Activated CD8-positive, alpha-beta memory T cell treated with anti-CD3 and anti-CD28 coated beads, Interleukin-2, amount 10 ng/mL, durations not matched to agents 7 days and 5 days (primary cell): ENCODE measurements around the gene STAT5A. TPM values are rescaled to one million over a fixed set of nuclear protein-coding genes. Genes with fewer than 3 reads are reported as not detected.

ENCODE experiments used
- ATAC-seq: fragments of 150-1000 bp; cut with Tn5 transposase; one replicate; pipeline ENCODE4 v1.10.0; 2021; ENCODE audit warnings: moderate library complexity
- CTCF ChIA-PET: fragments of 350-600 bp; sonication (Branson Sonifier 250); formaldehyde crosslinking; loops from one replicate; lab custom pipeline; 2021; ENCODE audit warnings: antibody characterized with exemption; lab: Charles Lee
- DNase-seq: peaks from one replicate; pipeline ENCODE4 v3.0.0-alpha.2; 2020
- H3K27ac Mint-ChIP-seq: one replicate; pipeline ENCODE4 v1.8.0; 2021; ENCODE audit warnings: mild to moderate bottlenecking, mixed read lengths
- H3K27me3 Mint-ChIP-seq: one replicate; pipeline ENCODE4 v1.8.0; 2021; ENCODE audit warnings: mixed read lengths
- H3K36me3 Mint-ChIP-seq: one replicate; pipeline ENCODE4 v1.8.0; 2021; ENCODE audit warnings: mild to moderate bottlenecking, mixed read lengths
- H3K4me1 Mint-ChIP-seq: one replicate; pipeline ENCODE4 v1.8.0; 2021; ENCODE audit warnings: mixed read lengths
- H3K4me3 Mint-ChIP-seq: one replicate; pipeline ENCODE4 v1.8.0; 2021; ENCODE audit warnings: mild to moderate bottlenecking, moderate library complexity, mixed read lengths
- H3K9me3 Mint-ChIP-seq: one replicate; pipeline ENCODE4 v1.8.0; 2022; ENCODE audit warnings: low read depth, mixed read lengths
- total RNA-seq, 2 experiments: library from RNA; stranded (reverse); gene quantifications; one replicate each; pipeline ENCODE4 v1.2.3, GENCODE V29; 2021

Gene STAT5A
- total RNA-seq, 2 experiments from 2014 or later: 118 to 127 TPM

DNA sequence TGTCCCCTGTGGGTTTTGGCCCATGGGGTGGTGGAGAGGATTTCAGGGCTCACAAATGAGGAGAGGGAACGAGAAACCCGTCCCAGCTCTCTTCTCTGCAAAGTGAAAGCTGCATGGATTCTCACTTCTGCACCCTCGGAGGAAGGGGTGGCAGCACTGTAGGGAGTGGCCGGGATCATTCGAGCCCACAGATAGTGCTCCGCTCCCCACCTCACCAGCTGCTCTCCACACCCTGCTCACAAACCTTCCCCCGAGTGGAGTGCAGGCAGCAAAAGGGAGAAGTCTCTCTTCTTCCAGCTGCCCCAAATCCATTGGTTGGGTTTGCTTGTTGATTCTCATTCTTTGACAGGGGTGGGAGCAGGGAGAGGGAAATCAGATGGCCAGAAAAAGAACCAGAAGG is 20.1 kb downstream of the STAT5A start:
- ATAC-seq (no peak), DNase-seq (no peak)
- peaks cover 12% of the 10 kb centered on the region for H3K4me1 Mint-ChIP-seq
- peaks cover 43% of the 10 kb centered on the region for H3K36me3 Mint-ChIP-seq
- H3K27ac Mint-ChIP-seq: no peak overlapping the region
- CTCF ChIA-PET: interaction anchor here (0.8 to 31.0 kb wide), 5 partner anchors 9 to 133 kb away, joined by 3 to 967 read pairs (median 5); partner anchors contain the start of gene STAT3
- H3K9me3 Mint-ChIP-seq: no peaks in the 10 kb centered on the region
- H3K27me3 Mint-ChIP-seq: no peaks in the 10 kb centered on the region
- no peak overlapping the region for H3K4me3 Mint-ChIP-seq

DNA sequence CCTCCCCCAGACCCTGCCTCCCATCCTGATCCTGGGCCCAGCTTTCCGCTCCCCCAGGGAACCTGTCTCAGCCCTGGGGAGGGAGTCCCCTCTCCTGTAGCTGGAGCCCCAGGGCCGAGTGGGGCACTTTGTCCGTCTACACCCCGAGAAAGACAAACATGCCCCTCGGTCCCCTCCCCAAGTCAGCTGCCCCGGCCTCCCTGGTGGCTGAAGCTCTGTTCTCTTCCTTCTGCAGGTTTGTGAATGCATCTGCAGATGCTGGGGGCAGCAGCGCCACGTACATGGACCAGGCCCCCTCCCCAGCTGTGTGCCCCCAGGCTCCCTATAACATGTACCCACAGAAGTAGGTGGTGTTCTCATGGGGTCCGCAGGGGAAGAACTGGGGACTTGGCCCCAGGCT is 20.8 kb downstream of the STAT5A start:
- Mint-ChIP-seq H3K27me3 (no peaks in the 10 kb centered on the region), H3K4me3 (no peak overlapping the region), H3K27ac (no peak overlapping the region), H3K9me3 (no peaks in the 10 kb centered on the region), H3K4me1 (peaks cover 19% of the 10 kb centered on the region), H3K36me3 (peaks cover 43% of the 10 kb centered on the region)
- CTCF ChIA-PET: interaction anchor here (0.8 to 31.0 kb wide), 5 partner anchors 8 to 218 kb away, joined by 3 to 967 read pairs (median 7); partner anchors contain the start of gene STAT3
- DNase-seq (no peak), ATAC-seq (no peak)

DNA sequence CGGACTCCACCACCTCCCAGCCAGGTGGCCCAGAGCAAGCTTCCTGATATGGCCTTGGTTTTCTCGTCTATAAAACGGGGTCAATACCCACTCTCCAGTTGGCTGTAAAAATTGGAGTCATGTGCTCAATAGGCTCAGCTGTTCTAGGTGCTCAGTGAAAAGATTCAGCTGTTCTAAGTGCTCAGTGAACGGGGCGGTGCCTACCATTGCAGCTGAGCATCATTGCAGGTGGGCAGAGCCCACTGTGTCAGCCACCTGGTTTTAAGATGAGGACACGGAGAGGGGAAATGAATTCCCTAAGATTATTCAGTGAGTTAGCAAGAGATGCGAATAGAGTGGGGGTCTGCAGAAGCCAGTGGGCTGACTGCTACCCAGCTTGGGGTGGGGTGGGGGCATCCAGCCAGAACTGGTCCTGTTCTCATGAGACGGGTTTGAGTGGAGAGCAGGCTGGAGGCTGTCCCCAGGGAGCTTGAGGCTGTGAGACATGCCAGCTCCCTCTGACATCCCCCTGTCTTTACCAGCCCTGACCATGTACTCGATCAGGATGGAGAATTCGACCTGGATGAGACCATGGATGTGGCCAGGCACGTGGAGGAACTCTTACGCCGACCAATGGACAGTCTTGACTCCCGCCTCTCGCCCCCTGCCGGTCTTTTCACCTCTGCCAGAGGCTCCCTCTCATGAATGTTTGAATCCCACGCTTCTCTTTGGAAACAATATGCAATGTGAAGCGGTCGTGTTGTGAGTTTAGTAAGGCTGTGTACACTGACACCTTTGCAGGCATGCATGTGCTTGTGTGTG is 21.9 kb downstream of the STAT5A start:
- Mint-ChIP-seq H3K4me3 (no peak overlapping the region), H3K27ac (no peak overlapping the region), H3K36me3 (peaks cover 39% of the 10 kb centered on the region), H3K27me3 (no peaks in the 10 kb centered on the region), H3K4me1 (peaks cover 23% of the 10 kb centered on the region), H3K9me3 (no peaks in the 10 kb centered on the region)
- CTCF ChIA-PET: interaction anchor here (1.7 to 31.0 kb wide), 7 partner anchors 8 to 217 kb away, joined by 5 to 967 read pairs (median 15); partner anchors contain the start of gene STAT3
- DNase-seq (no peak), ATAC-seq (no peak)

DNA sequence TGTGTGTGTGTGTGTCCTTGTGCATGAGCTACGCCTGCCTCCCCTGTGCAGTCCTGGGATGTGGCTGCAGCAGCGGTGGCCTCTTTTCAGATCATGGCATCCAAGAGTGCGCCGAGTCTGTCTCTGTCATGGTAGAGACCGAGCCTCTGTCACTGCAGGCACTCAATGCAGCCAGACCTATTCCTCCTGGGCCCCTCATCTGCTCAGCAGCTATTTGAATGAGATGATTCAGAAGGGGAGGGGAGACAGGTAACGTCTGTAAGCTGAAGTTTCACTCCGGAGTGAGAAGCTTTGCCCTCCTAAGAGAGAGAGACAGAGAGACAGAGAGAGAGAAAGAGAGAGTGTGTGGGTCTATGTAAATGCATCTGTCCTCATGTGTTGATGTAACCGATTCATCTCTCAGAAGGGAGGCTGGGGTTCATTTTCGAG is 22.5 kb downstream of the STAT5A start:
- peaks cover 29% of the 10 kb centered on the region for H3K4me1 Mint-ChIP-seq
- H3K36me3 Mint-ChIP-seq: peaks cover 43% of the 10 kb centered on the region
- H3K4me3 Mint-ChIP-seq: no peak overlapping the region
- H3K27me3 Mint-ChIP-seq: no peaks in the 10 kb centered on the region
- CTCF ChIA-PET: interaction anchor here (1.7 to 31.0 kb wide), 9 partner anchors 9 to 216 kb away, joined by 5 to 967 read pairs (median 15); partner anchors contain the start of genes STAT3 and STAT5A
- no peak for ATAC-seq
- no peaks in the 10 kb centered on the region for H3K9me3 Mint-ChIP-seq
- DNase-seq: no peak
- H3K27ac Mint-ChIP-seq: no peak overlapping the region

DNA sequence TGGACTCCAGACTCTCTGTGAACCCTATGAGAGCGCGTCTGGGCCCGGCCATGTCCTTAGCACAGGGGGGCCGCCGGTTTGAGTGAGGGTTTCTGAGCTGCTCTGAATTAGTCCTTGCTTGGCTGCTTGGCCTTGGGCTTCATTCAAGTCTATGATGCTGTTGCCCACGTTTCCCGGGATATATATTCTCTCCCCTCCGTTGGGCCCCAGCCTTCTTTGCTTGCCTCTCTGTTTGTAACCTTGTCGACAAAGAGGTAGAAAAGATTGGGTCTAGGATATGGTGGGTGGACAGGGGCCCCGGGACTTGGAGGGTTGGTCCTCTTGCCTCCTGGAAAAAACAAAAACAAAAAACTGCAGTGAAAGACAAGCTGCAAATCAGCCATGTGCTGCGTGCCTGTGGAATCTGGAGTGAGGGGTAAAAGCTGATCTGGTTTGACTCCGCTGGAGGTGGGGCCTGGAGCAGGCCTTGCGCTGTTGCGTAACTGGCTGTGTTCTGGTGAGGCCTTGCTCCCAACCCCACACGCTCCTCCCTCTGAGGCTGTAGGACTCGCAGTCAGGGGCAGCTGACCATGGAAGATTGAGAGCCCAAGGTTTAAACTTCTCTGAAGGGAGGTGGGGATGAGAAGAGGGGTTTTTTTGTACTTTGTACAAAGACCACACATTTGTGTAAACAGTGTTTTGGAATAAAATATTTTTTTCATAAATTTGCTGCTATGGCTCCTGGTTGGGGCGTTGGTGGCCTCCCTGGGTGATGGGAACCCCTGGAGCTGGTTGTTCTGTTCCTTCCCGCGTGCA is 23.1 kb downstream of the STAT5A start:
- CTCF ChIA-PET: interaction anchor here (0.7 to 31.0 kb wide), 24 partner anchors 9 to 252 kb away, joined by 3 to 967 read pairs (median 5); partner anchors contain the start of genes GHDC, KAT2A, STAT3 and STAT5A
- Mint-ChIP-seq H3K27me3 (no peaks in the 10 kb centered on the region), H3K4me1 (peaks cover 31% of the 10 kb centered on the region), H3K27ac (peak overlapping the region; percentile 34), H3K4me3 (no peak overlapping the region), H3K36me3 (peaks cover 40% of the 10 kb centered on the region), H3K9me3 (no peaks in the 10 kb centered on the region)
- ATAC-seq: no peak
- DNase-seq: no peak

DNA sequence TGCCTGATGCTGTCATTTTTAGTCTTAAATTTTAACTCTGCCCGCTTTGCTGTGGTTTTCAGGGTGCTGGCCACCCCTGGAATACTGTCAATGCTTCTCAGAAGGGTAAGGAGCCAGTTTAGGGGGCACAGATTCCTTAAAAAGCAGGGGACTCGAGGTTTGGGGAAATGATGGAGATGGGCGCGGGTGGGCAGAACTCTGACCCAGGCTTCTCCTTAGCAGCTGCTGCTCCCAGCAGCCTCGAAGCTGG is 23.7 kb downstream of the STAT5A start:
- peak overlapping the region; percentile 34 for H3K27ac Mint-ChIP-seq
- peaks cover 43% of the 10 kb centered on the region for H3K36me3 Mint-ChIP-seq
- peaks cover 33% of the 10 kb centered on the region for H3K4me1 Mint-ChIP-seq
- no peak for DNase-seq
- ATAC-seq: no peak
- no peaks in the 10 kb centered on the region for H3K27me3 Mint-ChIP-seq
- CTCF ChIA-PET: interaction anchor here (0.7 to 31.0 kb wide), 31 partner anchors 9 to 252 kb away, joined by 3 to 967 read pairs (median 5); partner anchors contain the start of genes CAVIN1, GHDC, KAT2A and KCNH4
- H3K9me3 Mint-ChIP-seq: no peaks in the 10 kb centered on the region
- no peak overlapping the region for H3K4me3 Mint-ChIP-seq

DNA sequence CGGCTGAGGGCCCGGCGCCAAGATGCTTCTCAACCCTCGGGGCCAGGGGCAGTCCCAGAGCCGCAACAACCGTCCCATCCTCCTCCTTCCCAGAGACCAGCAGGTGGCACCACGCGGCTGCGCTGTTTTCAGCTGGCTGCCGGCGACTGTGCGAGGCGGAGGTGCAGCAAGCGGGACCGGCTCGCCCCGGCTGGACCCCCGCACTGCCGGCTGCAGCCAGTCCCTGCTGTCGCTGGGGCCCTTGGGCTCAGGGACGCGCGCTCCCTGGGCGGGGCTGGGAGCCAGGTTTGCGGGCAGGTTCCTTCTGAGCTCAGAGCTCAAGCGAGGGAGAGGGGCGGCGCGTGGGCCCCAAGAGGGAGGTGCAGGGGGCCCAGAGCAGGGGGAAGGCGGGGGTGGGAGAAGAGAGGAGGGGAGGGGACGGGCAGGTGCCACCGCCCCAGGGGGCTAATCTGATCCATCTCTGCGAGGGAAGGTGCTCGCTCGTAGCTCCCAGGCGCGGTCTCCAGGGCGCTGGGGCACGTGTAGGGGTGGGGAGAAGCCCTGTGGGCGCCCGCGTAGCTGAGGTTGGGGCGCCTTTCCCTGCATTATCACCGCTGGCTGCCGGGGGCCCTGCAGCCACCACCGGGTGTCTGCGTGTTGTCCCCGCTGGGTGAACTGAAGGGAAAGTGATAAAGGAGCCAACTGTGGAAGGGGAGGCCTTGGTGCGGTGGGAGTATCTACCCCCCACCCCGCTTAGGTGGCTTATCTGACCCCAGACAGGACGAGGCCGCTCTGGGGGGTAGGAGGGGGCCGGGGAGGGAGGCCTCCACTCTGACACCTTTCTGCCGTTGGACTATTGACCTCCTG is 24.2 kb downstream of the STAT5A start:
- H3K27ac Mint-ChIP-seq: peak overlapping the region; percentile 34
- H3K27me3 Mint-ChIP-seq: no peaks in the 10 kb centered on the region
- peak overlapping the region; percentile 9 for H3K4me3 Mint-ChIP-seq
- ATAC-seq (peak; percentile 86), DNase-seq (peak; percentile 85)
- H3K36me3 Mint-ChIP-seq: peaks cover 39% of the 10 kb centered on the region
- peaks cover 33% of the 10 kb centered on the region for H3K4me1 Mint-ChIP-seq
- H3K9me3 Mint-ChIP-seq: no peaks in the 10 kb centered on the region
- CTCF ChIA-PET: interaction anchor here (0.7 to 31.0 kb wide), 34 partner anchors 9 to 286 kb away, joined by 3 to 967 read pairs (median 4); partner anchors contain the start of genes CAVIN1, GHDC, KAT2A and KCNH4

DNA sequence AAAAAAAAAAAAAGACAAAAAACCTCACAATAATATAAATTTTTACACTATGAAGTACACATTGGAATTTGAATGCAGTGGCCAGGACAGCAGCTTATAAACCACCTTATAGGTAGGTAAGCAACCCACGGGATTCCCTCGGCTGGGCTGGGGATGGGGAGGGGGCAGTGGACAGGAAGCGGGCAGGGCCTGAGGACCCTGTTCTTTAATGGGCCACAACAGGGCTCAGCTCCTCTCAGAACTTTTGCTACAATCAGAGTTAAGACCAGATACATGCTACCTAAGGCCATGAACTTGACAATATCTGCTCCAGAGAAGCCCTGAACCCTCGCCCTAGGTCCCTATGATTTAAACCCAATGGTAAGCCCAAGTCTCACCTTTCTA is 25.1 kb downstream of the STAT5A start:
- H3K9me3 Mint-ChIP-seq: no peaks in the 10 kb centered on the region
- H3K4me3 Mint-ChIP-seq: no peak overlapping the region
- peaks cover 36% of the 10 kb centered on the region for H3K36me3 Mint-ChIP-seq
- no peaks in the 10 kb centered on the region for H3K27me3 Mint-ChIP-seq
- ATAC-seq: no peak
- DNase-seq: no peak
- H3K27ac Mint-ChIP-seq: no peak overlapping the region
- CTCF ChIA-PET: interaction anchor here (1.0 to 31.0 kb wide), 13 partner anchors 8 to 287 kb away, joined by 3 to 967 read pairs (median 5); partner anchors contain the start of gene STAT3
- peaks cover 33% of the 10 kb centered on the region for H3K4me1 Mint-ChIP-seq

DNA sequence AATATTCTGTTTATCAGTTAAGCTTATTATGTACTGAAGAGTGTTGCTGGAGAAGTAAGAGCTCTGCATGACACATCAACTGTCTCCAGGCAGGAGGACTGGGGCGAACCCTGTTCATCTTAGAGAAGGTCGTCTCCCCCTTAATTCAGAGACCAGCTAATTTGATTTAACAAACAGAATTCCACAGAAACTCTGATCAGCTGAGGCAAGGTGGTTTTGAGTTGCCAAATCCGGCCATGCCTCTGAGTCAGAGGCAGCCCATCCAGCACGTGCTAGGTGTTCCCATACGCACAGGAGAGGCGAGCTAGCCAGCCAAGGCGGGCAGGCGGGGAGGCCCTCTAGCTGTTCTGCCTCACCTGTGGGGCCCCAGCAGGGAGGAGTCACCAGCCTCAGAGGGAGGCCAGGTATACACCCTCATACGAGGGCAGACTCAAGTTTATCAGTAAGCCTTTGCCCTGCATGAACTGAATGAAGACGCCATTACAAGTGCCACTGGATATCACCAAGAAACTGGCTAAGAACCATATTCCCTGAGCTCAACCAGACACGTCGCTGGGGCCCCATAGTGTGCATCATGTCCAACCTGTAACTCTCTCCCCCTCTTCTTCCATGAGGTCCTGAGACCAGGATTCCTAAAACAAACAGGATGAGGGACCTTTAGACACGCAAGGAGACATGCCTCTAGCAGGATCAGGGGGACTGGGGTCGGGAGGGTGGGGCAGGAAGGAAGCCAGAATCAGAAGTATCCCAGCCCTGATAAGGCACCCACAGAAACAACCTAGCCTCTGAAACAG is 25.7 kb downstream of the STAT5A start:
- no peak for ATAC-seq
- DNase-seq: no peak

DNA sequence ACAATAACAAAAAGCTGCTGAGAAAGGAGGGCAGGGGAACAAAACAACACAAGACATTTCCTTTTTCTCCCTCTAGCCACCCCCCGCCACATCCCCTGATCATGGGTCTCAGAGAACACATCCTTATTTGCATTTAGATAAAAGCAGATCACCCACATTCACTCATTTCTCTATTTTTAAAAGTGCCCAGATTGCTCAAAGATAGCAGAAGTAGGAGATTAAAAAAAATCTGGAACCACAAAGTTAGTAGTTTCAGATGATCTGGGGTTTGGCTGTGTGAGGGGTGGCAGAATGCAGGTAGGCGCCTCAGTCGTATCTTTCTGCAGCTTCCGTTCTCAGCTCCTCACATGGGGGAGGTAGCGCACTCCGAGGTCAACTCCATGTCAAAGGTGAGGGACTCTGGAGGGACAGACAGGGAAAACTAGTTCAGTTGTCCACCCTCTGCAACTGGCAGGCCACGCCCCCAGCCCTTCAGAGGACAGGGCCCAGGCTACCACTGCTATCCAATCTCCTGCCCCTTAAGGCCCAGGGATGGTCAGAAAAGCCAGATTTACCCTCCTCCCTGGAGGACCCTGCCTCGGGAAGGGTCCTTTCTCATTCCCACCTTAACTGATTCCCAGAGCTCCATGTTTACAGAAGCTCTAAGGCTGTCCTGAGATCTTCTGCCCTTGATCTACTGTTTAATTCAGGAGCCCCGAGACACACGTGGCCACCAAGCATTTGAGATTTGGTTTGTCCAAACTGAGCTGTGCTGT is 27.3 kb downstream of the STAT5A start:
- no peak for DNase-seq
- peak overlapping the region; percentile 13 for H3K27ac Mint-ChIP-seq
- no peaks in the 10 kb centered on the region for H3K27me3 Mint-ChIP-seq
- CTCF ChIA-PET: interaction anchor here (1.3 to 31.0 kb wide), 3 partner anchors 86 to 203 kb away, joined by 4 to 967 read pairs (median 26); partner anchors contain the start of gene STAT3
- no peak for ATAC-seq
- H3K36me3 Mint-ChIP-seq: peaks cover 36% of the 10 kb centered on the region
- peaks cover 48% of the 10 kb centered on the region for H3K4me1 Mint-ChIP-seq
- H3K9me3 Mint-ChIP-seq: no peaks in the 10 kb centered on the region
- H3K4me3 Mint-ChIP-seq: no peak overlapping the region

More for the DNA sequence above, 25.7 kb downstream of the STAT5A start:
- peaks cover 35% of the 10 kb centered on the region for H3K4me1 Mint-ChIP-seq
- no peak overlapping the region for H3K27ac Mint-ChIP-seq
- no peak overlapping the region for H3K4me3 Mint-ChIP-seq
- peaks cover 36% of the 10 kb centered on the region for H3K36me3 Mint-ChIP-seq
- CTCF ChIA-PET: interaction anchor here (1.0 to 31.0 kb wide), 11 partner anchors 7 to 205 kb away, joined by 3 to 967 read pairs (median 5); partner anchors contain the start of genes STAT3 and STAT5A
- H3K9me3 Mint-ChIP-seq: no peaks in the 10 kb centered on the region
- H3K27me3 Mint-ChIP-seq: no peaks in the 10 kb centered on the region

DNA sequence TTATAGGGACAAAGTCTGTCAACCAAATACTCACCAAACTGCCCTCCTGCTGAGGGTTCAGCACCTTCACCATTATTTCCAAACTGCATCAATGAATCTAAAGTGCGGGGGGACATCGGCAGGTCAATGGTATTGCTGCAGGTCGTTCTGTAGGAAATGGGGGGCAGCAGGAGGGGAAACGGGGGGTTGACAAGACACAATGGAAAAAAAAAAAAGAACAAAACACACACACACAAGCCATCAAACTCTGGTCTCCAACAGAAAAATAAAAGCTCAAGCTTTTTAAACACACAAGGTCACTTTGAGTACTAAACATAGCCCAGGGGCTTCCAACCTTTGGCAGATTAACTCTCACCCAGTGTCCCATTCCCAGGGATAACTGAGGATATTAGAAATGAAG is 28.5 kb downstream of the STAT5A start:
- Mint-ChIP-seq H3K27ac (no peak overlapping the region), H3K36me3 (peaks cover 36% of the 10 kb centered on the region), H3K4me1 (peaks cover 53% of the 10 kb centered on the region), H3K4me3 (no peak overlapping the region), H3K9me3 (no peaks in the 10 kb centered on the region), H3K27me3 (no peaks in the 10 kb centered on the region)
- CTCF ChIA-PET: interaction anchor here (1.0 to 31.0 kb wide), 2 partner anchors 8 to 85 kb away, joined by 3 to 967 read pairs; partner anchors contain the start of gene STAT3
- ATAC-seq (no peak), DNase-seq (no peak)
